Measurements from ENCODE around the gene CDC25C.

The CDC25C gene

GRCh38 chr5:138331449-138332368, at the start of gene CDC25C:
Gene CDC25C, minus strand, starts transcription at chr5:138331804. Its CDS starts 624 bp downstream, at chr5:138331180.
- peak; percentile 100 for DNase-seq

DNA sequence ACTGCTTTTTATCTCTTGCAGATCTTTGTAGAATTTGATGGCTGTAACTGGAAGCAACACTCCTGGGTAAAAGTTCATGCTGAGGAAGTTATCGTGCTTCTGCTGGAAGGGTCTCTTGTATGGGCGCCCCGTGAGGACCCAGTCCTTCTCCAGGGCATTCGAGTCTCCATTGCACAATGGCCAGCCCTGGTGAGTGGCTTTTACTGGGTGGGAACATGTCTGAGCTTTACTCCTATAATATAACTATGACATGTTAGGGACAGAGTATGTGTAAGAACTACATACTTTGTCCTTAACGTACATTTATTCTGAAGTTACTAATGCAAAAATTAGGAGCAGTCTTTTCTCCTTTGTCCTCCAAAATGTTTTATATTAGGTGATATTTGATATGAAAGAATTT, 41.0 kb upstream of the CDC25C start:
- no peak for DNase-seq

- DNase-seq: no peak
These were observed 40.6 kb upstream of the CDC25C start for GRCh38 chr5:138372225-138372624.

GRCh38 chr5:138371454-138371853, 39.9 kb upstream of the CDC25C start:
- DNase-seq: no peak

DNA sequence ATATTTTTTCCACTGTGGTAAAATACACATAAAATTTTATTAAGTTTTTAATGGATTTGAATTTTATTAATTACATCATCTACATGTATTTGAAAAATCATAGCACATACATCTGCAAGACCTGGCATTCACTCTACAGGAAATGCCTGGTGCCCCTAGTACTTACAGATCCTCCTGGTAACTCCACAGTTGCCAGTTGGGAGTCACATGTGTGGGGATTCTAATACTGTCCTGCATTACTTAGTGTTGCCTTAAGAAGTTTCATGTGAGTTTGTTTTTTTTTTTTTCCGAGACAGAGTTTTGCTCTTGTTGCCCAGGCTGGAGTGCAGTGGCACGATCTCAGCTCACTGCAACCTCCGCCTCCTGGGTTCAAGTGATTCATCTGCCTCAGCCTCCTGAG, 38.9 kb upstream of the CDC25C start:
- no peak for DNase-seq

GRCh38 chr5:138369706-138370105, 38.1 kb upstream of the CDC25C start:
- peak; percentile 34 for DNase-seq

DNA sequence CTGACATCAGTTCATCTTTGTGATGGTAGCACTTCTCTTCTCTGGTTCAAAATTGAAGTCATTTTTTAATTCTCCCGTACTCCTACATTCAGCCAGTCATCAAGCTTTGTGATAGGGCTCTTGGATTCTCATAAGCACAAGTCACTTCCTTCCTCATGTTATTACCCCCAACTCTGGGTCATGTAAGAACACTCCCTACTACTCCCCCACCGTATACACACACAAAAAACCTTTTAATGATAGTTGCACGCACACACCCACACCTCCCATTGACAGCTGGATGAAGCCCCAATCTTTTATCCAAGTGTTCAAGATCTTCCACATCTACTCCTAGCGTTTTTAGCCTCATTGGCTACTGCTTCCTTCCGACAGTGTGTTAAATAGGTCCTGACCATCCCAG, 37.7 kb upstream of the CDC25C start:
- no peak for DNase-seq

DNA sequence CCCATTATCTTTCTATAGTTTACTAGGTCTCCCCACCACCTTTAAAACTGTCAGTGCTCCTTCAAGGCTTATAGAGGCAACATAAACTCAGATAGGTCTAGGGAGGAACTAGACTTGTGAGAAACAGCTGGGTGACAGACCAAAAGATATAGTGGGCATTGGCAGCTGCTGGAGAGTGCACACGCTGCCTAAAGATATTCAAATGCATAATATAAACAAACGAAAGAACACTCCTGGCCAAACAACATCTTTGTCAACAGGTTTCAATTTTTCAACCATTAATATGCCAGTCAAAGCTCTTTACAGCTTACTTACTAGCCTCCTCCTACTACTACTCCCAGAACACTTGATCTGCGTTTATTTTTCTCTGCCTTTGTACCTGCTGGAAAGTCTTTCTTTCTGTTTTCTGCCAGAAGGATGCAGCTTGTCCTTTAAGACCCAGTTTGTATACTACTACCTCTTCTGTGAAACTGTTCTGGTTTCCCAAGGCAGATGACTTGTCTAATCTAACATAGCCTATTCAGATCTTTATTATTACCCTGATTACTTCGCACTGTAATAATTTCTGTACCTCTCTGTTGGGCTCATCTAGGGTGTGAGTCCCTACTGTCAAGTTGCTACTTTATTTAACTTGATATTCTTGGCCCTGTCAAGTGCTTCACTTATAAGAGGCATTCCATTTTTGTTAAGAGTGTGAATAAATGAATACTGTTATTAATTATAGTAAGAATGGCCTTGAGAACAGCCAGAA, 35.2 kb upstream of the CDC25C start:
- DNase-seq: peak; percentile 25

DNA sequence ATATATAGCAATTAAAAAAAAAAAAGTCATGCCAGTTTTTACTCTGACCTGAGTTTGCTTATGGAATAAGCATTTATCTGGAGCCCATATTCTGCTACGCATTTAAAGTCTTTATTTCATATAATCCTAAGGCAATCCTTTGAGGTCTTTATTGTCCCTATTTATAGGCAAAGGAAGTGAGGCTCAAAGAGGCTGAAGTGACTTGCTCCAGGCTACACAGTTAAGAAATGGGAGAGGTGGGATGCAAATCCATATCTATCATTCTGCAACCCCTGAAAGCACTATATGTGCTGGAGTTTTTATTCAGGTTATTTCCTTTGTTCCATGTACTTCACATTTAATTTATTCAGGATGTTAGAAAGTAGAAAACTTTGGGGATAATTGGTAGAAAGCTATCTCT, 33.0 kb upstream of the CDC25C start:
- DNase-seq: no peak

DNA sequence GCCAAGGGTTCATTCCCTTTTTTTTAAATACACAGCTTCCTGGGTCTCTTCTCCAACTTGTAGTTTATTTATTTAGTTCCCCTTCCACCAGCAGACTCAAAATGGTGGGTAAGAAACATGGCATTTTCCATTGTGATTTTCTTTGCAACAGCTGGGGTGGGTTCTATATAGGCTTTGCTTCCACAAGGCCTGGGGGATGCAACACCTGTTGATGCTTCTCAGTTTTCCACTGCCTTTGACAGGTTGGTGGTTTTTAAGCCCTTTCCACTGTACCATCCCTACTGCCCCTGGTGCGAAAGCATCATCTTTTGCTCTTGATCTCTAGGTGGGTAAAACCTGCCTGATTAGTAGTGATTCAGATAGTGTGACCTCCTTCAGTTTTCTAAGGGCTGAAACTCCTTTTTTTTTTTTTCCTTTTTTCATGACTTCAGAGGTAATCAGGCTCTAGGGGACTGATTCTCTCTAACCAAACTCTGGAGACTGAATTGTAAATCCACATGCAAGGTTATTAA, 29.4 kb upstream of the CDC25C start:
- no peak for DNase-seq

GRCh38 chr5:138359621-138360020, 28.0 kb upstream of the CDC25C start:
- peak; percentile 57 for DNase-seq

GRCh38 chr5:138354926-138355378, 23.3 kb upstream of the CDC25C start:
- DNase-seq: peak; percentile 92

DNA sequence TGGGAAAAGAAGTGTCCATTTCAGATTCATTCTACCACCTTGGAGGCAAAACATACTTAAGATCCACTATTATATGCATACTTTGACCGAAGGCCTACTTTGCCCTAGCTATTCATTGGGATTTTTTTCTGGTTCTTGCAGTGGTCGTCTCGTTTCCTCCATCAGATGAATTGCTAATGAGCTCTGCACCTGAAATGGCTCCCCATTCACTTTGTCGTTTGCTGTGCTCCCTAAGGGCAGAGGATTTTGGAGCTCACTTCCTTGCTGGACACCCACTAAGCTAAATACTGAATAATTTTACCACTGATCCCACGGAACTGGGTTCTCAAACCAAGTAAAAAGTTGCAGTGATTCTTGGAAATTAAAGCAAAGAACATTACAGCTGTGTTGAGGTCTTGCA, 22.8 kb upstream of the CDC25C start:
- no peak for DNase-seq

DNA sequence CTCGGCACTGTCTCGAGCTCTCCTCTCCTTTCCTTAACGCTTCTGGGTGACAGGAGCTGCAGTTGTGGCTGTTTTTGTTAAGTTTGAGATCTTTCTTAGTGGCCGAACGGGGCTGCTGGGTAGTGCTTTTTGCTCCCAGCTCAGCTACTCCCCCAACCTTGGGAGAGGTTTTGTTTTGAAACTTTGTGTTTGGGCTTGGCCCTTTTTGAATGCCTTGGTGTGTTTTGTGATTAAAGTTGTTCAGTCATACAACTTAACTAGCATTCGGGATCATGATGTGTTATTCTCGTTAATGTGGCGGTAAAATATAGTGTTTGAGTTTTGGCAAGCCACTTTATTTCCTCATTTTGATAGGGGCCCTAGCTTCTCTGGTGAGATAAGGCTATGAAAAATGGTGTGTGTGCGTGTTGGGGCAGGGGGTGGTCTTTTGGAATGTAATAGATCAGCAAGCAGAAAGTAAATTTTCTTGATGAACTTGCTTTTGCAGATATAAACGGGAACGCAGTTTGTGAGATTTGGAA, 22.0 kb upstream of the CDC25C start:
- peak; percentile 52 for DNase-seq

DNA sequence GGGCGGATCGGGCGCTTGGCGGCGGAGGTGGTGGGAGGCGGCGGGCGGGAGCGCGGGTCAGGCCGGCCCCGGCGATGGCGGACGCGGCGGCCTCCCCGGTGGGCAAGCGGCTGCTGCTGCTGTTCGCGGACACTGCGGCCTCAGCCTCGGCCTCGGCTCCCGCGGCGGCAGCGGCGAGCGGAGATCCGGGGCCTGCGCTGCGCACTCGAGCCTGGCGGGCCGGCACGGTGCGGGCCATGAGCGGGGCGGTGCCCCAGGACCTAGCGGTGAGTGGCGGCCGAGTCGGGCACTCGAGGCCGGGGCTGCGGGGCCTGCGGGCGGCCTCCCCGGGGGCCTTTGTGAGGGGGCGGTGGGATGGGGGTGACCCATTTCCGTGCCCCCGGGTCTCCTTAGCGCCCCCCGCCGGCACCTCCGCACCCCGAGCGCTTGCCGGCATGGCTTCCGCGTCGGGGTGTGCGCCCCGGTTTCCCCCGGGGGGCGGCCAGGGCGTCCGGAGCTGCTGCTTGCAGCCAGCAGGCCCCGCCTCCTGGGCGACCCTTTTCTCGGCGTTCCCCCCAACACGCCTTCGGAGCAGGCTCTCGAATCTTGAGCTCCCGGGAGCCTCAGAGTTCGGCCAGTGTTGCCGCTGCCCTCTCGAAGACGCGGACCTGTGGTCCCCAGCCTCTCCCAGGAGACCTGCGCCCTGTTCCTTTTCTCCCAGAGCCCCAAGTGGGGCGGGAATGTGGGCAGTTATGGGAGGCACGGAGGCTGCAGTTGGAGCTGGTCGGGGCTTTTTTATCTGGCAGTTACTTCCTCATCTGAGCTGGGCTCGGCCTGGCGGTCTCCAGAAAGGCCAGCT, 21.3 kb upstream of the CDC25C start:
- peak; percentile 83 for DNase-seq

DNA sequence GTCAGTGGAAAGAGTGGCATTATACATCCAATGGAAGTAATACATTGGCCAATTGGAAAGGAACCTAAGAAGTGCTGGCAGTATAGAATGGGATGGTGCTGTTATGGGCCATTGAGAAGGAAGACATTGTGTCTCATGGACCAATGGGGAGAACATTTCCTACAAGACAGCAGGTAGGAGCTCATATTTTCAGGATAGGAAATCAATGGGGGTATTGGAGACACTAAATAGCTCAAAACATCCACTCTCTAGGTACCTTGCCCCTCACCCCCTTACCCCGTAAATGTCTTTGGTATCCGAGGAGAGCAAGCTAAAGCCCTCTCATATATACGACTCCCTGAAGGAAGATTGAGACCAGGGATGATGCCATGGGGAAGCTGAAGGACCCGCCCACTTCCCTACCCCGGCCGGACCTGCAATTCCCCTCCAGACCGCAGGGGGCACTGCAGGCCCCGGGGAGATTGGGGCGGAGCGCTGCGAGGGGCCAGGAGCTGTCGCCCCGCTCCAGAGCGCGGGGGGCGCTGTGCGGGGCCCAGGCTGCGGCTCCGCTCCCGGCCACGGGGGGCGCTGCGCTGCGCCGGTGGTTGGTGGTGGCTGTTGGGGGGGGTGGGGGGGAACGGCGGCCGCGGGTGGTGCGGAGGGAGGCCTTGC, 20.6 kb upstream of the CDC25C start, which contains the start of gene KDM3B:
TSS of gene KDM3B (plus strand) at position 615 of the 651 bp plus-strand sequence. CDS start 111 bp downstream, outside the sequence.
- DNase-seq: peak; percentile 88

DNA sequence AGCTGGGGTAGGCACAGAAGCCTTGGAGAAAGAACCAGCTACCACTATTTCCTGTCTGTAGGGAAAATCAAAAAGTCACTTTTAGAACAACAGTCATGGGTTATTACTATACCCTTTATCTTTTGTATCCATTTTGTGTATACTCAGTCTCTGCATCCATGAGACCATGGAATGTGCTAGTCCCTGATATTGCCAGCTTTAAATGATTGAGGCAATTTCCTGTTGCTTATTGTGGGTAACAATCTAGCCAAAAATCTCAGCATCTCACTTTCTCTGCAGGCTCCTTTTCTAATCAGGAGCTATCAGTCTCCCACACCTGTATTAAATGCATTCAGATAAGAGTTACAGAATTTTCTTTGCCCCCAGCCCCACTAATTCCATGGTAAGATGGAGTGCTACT, 19.9 kb upstream of the CDC25C start:
- DNase-seq: no peak

DNA sequence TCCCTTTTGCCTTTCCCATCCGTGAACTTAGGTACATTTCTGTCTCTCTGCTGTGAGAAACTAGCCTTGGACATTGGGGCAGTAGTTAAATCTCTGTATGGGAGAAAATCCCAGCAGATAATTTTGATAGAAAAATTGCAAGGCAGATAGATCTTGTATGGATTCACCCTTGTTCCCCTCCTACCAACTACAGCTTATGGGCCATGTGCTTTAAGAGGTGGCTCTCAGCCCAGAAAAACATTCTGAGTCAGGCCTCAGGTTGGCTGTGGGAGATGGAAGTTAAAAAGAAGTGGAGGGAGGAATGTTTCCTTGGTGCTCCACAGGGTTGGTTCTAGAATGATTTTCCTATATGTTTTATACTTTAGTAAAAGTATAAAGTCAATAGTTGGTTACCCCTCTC, 19.5 kb upstream of the CDC25C start:
- no peak for DNase-seq

DNA sequence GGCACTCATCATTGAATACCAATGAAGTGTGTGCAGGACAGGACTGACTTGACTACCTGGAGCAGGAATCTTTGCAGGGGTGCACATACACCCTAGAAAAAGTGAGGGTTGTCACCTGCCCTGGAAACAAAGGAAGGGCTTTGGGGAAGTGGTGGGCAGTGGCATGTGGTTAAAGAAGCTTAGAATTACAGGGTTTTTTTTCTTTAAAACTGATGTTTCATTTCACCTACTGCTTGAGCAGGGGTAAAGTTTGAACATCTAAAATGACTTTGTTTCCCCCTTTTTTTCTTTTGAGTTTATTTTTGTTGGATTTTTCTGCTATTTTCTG, 18.9 kb upstream of the CDC25C start:
- no peak for DNase-seq

DNA sequence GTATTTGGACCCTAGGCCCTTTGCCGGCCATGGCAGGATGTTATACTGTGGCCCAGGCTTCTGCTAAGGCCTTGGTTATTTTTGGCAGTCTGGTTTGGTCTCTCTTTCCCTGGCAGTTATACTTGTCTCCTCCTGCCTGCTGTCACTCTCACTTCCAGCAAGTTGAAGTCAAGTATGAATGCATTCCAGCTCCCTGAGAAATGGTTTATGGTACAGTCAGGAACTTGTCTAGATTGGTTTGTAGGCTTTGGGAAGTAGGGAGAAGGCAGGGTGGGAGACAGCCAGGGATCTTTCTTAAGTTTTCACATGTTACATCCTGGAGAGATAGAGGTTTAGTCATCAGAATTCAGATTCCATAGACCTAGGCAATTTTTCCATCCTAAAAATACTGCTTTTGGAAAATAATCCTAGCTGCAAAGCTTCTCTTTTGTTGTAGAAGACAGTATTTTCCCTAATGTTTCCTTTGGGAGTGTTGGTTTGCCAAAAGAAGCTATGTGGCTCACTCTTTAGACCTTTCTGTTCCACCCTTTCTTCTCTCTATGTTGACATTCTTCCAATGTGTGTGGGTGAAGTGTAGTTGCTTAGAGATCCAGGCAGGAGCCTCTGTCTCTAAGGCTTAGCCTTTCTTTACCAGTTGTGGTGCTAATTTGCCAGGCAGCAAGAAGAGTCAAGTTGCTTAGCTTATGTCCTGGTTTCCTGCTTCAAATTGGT, 18.4 kb upstream of the CDC25C start:
- no peak for DNase-seq

GRCh38 chr5:138346889-138347288, 15.3 kb upstream of the CDC25C start:
- no peak for DNase-seq
